GM19099 (cell line): ENCODE results near the gene COX14.

Experiments used
- POLR2A ChIP-seq: IDR thresholded peaks from 3 replicates; pipeline ENCODE4 v1.6.1; 2011; ENCODE audit warnings: low read depth; ENCODE audit not compliant: insufficient read length; ENCODE audit errors: extremely low read depth

COX14 gene

DNA sequence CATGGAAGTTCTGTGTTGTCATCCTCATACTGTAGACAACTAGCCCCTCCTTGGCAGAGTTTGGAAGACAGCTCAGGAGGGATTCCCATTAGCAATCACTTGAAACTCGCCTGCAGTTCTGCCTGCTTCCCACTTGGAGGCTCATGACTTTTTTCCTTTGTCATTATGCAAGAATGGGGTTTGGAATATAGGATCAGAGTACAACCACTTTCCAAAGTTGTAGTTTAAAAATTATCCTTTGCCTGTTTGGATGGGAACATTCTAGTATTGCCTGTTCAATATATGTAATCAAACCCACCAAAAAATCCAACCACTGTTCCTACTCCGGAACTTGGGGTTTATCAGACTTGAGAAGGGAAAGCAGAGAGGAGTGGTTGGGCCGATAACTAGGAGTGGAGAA, 10.4 kb upstream of the COX14 start:
- TF ChIP-seq POLR2A = no peak

DNA sequence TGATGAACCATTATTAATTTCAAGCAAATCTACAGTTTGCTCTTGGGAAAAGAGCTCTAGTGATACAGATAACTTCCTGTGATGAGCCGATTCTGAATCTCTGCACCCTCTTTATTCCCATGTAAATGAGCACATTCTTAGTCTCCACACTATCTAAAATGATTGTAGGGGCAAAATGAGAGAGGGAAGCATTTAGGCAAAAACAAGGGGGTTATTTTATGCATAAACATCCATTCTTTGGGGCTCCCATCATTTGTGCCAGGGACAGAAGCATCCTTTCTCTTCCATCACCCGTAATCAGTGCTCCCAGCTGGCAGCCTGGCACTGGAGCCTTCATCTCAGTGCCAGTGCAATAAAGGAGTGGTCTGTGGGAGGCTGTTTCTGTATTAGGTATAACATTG, 9.9 kb upstream of the COX14 start:
- TF ChIP-seq POLR2A = no peak

- no peak for TF ChIP-seq POLR2A
These were observed 9.3 kb upstream of the COX14 start for GRCh38 chr12:50102646-50103309.

GRCh38 chr12:50103351-50103750, 8.7 kb upstream of the COX14 start:
- no peak for TF ChIP-seq POLR2A

- no peak for TF ChIP-seq POLR2A
These were observed 8.2 kb upstream of the COX14 start, which contains the start of gene GPD1 for GRCh38 chr12:50103767-50104321. Gene GPD1 (plus strand): TSS chr12:50104008. CDS start chr12:50104051, 43 bp downstream.

GRCh38 chr12:50104417-50105366, 7.3 kb upstream of the COX14 start:
- no peak for TF ChIP-seq POLR2A

GRCh38 chr12:50105913-50106450, 6.1 kb upstream of the COX14 start:
- no peak for TF ChIP-seq POLR2A

- no peak for TF ChIP-seq POLR2A
These were observed 5.1 kb upstream of the COX14 start for GRCh38 chr12:50106907-50107306.

GRCh38 chr12:50107416-50108268, 4.4 kb upstream of the COX14 start:
- no peak for TF ChIP-seq POLR2A

DNA sequence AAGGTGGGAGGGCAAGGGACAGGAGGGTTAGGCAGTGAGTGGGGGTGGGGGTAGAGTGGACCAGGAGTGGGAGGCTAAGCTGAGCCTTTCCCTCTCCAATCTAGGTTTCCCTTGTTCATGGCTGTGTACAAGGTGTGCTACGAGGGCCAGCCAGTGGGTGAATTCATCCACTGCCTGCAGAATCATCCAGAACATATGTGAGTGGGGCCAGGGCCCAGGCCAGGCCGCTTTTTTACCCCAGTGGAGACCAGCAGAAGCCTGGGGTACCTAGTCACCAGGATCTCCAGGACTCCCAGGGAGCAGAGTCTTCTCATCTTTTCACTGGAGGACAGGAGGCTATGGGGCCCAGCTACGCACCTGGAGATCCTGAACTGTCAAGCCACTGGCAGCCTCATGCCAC, 2.7 kb upstream of the COX14 start:
- TF ChIP-seq POLR2A = no peak

DNA sequence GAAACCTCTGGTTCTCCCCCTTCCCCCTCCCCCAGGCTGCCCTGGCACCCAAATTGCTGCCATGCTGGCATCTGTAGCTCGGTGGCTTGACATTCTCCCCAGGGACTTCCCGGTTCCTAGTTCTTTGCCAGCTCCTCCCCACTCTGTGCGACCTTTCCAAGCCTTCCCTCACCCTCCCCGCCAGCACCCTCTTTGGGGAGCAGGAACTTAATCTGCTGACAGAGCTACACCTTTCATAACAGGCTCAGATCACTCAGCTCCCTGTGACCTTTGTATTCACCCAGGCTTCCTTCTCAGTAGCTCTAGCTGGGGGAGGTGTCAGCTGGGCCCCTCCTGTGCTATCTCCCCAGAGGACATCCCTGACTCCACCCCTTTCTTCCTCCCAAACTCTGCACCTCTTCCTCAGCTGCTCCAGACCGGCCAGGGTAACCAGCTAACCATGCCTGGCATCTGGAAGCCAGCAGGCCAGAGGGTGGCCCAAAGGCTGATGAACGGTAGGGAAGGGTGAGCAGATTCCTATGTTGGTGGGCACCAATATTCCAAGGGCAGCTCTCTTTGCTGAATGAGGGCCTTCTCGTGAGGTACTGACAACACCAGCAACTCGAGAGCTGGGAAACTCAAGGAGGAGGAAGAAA, 1.8 kb upstream of the COX14 start:
- TF ChIP-seq POLR2A = no peak

DNA sequence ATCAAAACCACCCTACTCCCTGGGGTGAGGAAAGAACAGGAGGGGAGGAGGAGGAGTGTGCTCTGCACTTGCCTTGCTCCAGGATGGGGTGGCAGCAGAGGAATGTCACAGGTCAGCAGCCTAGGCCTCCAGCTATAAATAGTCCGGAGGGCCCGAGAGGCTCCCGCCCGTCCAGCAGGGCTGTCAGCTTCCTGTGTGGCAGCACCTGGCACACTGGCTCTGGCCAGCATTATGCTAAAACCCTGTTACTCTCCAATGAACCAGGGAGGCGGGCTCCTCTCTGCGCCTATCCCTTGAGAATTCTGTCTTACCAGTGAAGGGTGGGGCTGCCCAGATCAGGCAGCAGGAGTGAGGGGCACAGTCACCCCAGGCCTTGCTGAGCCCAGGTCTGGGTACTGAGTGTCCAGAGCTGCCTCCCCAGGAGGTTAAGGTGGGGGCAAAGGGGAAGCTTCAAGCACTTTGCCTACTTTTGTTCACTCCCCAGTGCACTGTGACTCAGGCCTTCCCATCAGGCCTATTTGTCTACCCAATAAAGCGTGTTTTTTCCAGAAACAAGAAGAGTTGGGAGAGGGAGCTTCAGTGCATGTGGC, 1.2 kb upstream of the COX14 start:
- peak; percentile 58 for TF ChIP-seq POLR2A

DNA sequence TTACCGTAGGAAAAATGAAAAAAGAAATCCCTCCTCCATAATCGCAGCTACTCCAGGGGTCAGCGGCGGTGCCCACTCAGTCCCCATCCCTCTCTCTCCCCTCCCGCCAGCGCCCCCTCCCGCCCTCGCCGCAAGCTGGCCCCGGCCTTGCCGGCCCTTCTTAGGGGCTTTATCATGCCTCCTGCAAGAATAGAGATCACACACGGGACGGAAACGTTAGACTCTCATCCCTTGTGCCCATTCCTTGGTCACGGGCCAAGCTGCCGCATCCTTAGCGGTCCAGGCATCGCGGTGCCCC, 692 bp upstream of the COX14 start:
- no peak for TF ChIP-seq POLR2A
